ELR (cell line): Measurements from ENCODE around the gene LHX1.

Experiments used
- DNase-seq: peaks from one replicate; pipeline ENCODE4 v3.0.0-alpha.2; 2015; ENCODE audit warnings: low read depth

Gene LHX1

GRCh38 chr17:36937001-36937958 is at the start of gene LHX1:
Gene LHX1 (plus strand): TSS chr17:36937475. CDS start chr17:36938198, 723 bp downstream.
- DNase-seq, result no peak

- DNase-seq, result no peak
These were observed 48.9 kb upstream of the LHX1 start for GRCh38 chr17:36888236-36888951.

GRCh38 chr17:36889770-36890349 is 47.4 kb upstream of the LHX1 start:
- no peak for DNase-seq

- no peak for DNase-seq
These were observed 46.7 kb upstream of the LHX1 start for GRCh38 chr17:36890398-36891168.

GRCh38 chr17:36892112-36892838 is 45.0 kb upstream of the LHX1 start:
- DNase-seq, result peak; percentile 8

GRCh38 chr17:36894177-36894576 is 43.1 kb upstream of the LHX1 start:
- no peak for DNase-seq

GRCh38 chr17:36894925-36895324 is 42.4 kb upstream of the LHX1 start:
- no peak for DNase-seq

GRCh38 chr17:36899250-36900159 is 37.8 kb upstream of the LHX1 start:
- DNase-seq, result peak; percentile 24

- DNase-seq, result no peak
These were observed 37.1 kb upstream of the LHX1 start for GRCh38 chr17:36900160-36900512.

- DNase-seq, result peak; percentile 55
These were observed 35.8 kb upstream of the LHX1 start for GRCh38 chr17:36901506-36901905.

- DNase-seq, result no peak
These were observed 29.9 kb upstream of the LHX1 start for GRCh38 chr17:36907407-36907806.

GRCh38 chr17:36910513-36910912 is 26.8 kb upstream of the LHX1 start:
- DNase-seq, result no peak

- no peak for DNase-seq
These were observed 26.3 kb upstream of the LHX1 start for GRCh38 chr17:36911001-36911400.

GRCh38 chr17:36913132-36913531 is 24.1 kb upstream of the LHX1 start:
- no peak for DNase-seq

GRCh38 chr17:36918211-36918691 is 19.0 kb upstream of the LHX1 start:
- DNase-seq, result peak; percentile 54

- DNase-seq, result no peak
These were observed 17.8 kb upstream of the LHX1 start for GRCh38 chr17:36919407-36919968.

GRCh38 chr17:36920032-36921005 is 17.0 kb upstream of the LHX1 start:
- peak; percentile 73 for DNase-seq

GRCh38 chr17:36921095-36921851 is 16.0 kb upstream of the LHX1 start:
- peak; percentile 83 for DNase-seq
